Muscle layer of colon (tissue), 2 donors: Measurements from ENCODE around the gene CLEC16A.
"Not testable (repeated sequence)": the region's sequence is repeated elsewhere in the genome, so short reads cannot be mapped to it uniquely, and the experiment has no call there.

Experiments
- H3K27ac ChIP-seq: one replicate; pipeline ENCODE4 v1.7.0; 2013; ENCODE audit warnings: low read depth, mild to moderate bottlenecking, low read length, moderate library complexity
- H3K27me3 ChIP-seq, 2 donors: one replicate each; pipeline ENCODE4 v1.7.0; 2013; ENCODE audit warnings: low read length in 2 of 2, mild to moderate bottlenecking in 2 of 2; ENCODE audit not compliant: insufficient read depth in 2 of 2, control insufficient read depth in 1 of 2
- H3K36me3 ChIP-seq: one replicate; pipeline ENCODE4 v1.7.0; 2013; ENCODE audit warnings: mild to moderate bottlenecking, low read length; ENCODE audit not compliant: insufficient read depth
- H3K4me1 ChIP-seq: one replicate; pipeline ENCODE4 v1.7.0; 2013; ENCODE audit warnings: mild to moderate bottlenecking, low read length; ENCODE audit not compliant: insufficient read depth
- H3K4me3 ChIP-seq, 2 donors: one replicate each; pipeline ENCODE4 v1.7.0; 2013; ENCODE audit warnings: low read length in 2 of 2, low read depth in 1 of 2, mild to moderate bottlenecking in 1 of 2, moderate library complexity in 1 of 2
- H3K9ac ChIP-seq: one replicate; pipeline ENCODE4 v1.7.0; 2013; ENCODE audit warnings: low read length
- H3K9me3 ChIP-seq: one replicate; pipeline ENCODE4 v1.7.0; 2013; ENCODE audit warnings: mild to moderate bottlenecking, low read length
- donor health status: abdominal sarcoma.
- donor health status: Adenocarcinoma of cecum.

Gene CLEC16A

DNA sequence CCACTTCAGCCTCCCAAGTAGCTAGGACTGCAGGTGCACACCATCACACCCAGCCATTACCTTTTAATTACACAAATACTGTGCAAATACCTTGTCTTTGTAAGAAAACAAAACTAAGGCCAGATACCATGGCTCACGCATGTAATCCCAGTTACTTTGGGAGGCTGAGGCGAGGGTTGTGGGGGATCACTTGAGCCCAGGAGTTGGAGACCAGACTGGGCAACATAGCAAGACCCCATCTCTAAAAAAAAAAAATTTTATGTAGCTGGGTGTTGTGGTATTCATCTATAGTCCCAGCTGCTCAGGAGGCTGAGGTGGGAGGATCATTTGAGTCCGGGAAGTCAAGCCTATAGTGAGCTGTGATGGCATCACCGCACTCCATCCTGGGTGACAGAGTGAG lies 151.6 kb downstream of the CLEC16A start:
- peaks cover 45% of the 10 kb centered on the region for H3K4me1 ChIP-seq
- no peaks in the 10 kb centered on the region for H3K9me3 ChIP-seq
- no peak overlapping the region for H3K9ac ChIP-seq
- no peak overlapping the region for H3K4me3 ChIP-seq
- no peaks in the 10 kb centered on the region for H3K27me3 ChIP-seq
- H3K27ac ChIP-seq: no peak overlapping the region
- H3K36me3 ChIP-seq: no peaks in the 10 kb centered on the region

- H3K36me3 ChIP-seq: no peaks in the 10 kb centered on the region
- no peaks in the 10 kb centered on the region for H3K27me3 ChIP-seq
- no peak overlapping the region for H3K27ac ChIP-seq
- H3K9ac ChIP-seq: no peak overlapping the region
- H3K4me3 ChIP-seq: no peak overlapping the region
- H3K4me1 ChIP-seq: peaks cover 51% of the 10 kb centered on the region
- H3K9me3 ChIP-seq: no peaks in the 10 kb centered on the region
Observed at GRCh38 chr16:11097094-11097786, 152.9 kb downstream of the CLEC16A start.

DNA sequence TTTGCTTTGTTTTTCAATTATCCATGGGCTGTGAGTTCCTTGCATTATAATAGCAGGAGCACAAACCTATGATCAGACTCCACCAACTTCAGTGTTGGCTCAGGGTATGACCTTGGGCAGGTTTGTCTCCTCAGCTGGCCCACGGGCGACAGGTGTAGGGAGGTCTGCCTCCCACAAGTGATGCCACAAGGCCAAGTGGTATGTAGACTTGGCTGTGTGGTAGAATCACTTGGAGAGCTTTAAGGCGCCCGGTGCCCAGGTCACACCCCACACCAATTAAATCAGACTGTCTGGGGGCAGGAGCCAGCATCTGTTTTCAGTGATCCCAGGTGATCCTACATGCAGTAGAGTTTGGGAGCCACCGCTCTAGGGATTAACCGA lies 153.4 kb downstream of the CLEC16A start:
- no peak overlapping the region for H3K27ac ChIP-seq
- H3K27me3 ChIP-seq: no peaks in the 10 kb centered on the region
- H3K4me3 ChIP-seq: no peak overlapping the region
- no peaks in the 10 kb centered on the region for H3K9me3 ChIP-seq
- H3K4me1 ChIP-seq: peaks cover 51% of the 10 kb centered on the region
- no peaks in the 10 kb centered on the region for H3K36me3 ChIP-seq
- H3K9ac ChIP-seq: no peak overlapping the region

- H3K9me3 ChIP-seq: no peaks in the 10 kb centered on the region
- H3K27me3 ChIP-seq: no peaks in the 10 kb centered on the region
- H3K4me3 ChIP-seq: no peak overlapping the region
- H3K4me1 ChIP-seq: peaks cover 48% of the 10 kb centered on the region
- no peak overlapping the region for H3K9ac ChIP-seq
- H3K36me3 ChIP-seq: no peaks in the 10 kb centered on the region
- peak overlapping the region; percentile 22 for H3K27ac ChIP-seq
Observed at GRCh38 chr16:11098601-11099390, 154.4 kb downstream of the CLEC16A start.

- no peak overlapping the region for H3K27ac ChIP-seq
Observed at GRCh38 chr16:11099672-11100205, 155.4 kb downstream of the CLEC16A start.

GRCh38 chr16:11100239-11100750 lies 155.9 kb downstream of the CLEC16A start:
- Histone ChIP-seq H3K27ac (peak overlapping the region; percentile 77), H3K4me1 (peaks cover 37% of the 10 kb centered on the region)

More at GRCh38 chr16:11099672-11100205, 155.4 kb downstream of the CLEC16A start:
- no peaks in the 10 kb centered on the region for H3K27me3 ChIP-seq
- H3K36me3 ChIP-seq: no peaks in the 10 kb centered on the region
- H3K9ac ChIP-seq: peak overlapping the region; percentile 51
- peaks cover 38% of the 10 kb centered on the region for H3K4me1 ChIP-seq
- H3K4me3 ChIP-seq: no peak overlapping the region
- no peaks in the 10 kb centered on the region for H3K9me3 ChIP-seq

DNA sequence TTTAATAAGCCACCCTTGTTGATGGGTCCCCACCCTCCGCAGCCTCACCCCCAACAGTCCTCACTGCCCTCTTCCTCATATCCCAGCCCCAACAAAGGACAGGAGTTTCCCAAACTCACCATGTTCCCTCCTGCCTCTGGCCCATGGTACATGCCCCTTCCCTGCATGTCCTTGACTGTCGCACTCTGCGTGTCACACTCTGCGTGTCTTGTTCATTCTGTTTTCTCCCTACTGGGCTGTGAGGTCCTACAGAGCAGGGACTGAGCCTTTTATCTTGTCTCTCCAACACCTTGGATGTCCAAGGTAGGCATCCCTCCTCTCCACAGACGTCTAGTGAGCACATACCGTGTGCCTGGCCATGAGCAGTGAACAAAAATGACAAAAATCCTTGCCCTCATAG lies 156.9 kb downstream of the CLEC16A start:
- Histone ChIP-seq H3K9ac (no peak overlapping the region), H3K27me3 (no peaks in the 10 kb centered on the region), H3K27ac (peak overlapping the region; percentile 77), H3K36me3 (no peaks in the 10 kb centered on the region), H3K9me3 (no peaks in the 10 kb centered on the region), H3K4me3 (no peak overlapping the region), H3K4me1 (peaks cover 38% of the 10 kb centered on the region)

More at GRCh38 chr16:11100239-11100750, 155.9 kb downstream of the CLEC16A start:
- no peaks in the 10 kb centered on the region for H3K9me3 ChIP-seq
- no peaks in the 10 kb centered on the region for H3K36me3 ChIP-seq
- no peaks in the 10 kb centered on the region for H3K27me3 ChIP-seq
- no peak overlapping the region for H3K9ac ChIP-seq
- H3K4me3 ChIP-seq: no peak overlapping the region

DNA sequence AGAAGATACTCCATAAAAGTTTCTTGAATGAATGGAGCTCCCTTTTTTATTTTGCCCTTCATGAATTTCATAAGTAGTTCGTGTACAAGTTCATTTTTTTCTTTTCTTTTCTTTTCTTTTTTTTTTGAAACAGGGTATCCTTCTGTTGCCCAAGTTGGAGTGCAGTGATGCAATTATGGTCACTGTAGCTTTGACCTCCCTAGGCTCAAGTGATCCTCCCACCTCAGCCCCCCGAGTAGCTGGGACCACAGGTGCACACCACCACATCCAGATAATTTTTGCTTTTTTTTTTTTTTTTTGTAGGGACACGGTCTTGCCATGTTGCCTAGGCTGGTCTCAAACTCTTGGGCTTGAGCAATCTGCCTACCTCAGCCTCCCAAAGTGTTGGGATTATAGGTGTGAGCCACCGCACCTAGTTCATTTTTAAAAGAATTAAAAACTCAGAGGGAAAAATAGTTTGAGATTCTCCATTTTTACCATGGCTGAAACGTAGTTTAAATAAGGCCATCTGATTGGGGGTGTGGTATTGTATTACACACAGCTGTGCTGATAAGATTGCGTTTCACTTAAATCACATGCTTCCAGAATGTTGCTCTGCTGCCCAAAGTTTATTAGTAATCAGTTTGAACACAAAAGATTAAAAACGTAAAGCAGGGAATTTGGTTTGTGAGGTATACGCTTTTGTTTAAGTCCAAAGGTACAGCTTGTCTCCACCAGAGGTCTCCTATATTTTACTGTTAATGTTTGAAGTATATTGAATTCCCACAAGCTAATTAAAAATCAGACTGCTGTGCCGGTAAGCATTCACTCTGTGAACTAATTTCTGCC lies 157.5 kb downstream of the CLEC16A start:
- H3K4me3 ChIP-seq: no peak overlapping the region
- no peaks in the 10 kb centered on the region for H3K36me3 ChIP-seq
- H3K27me3 ChIP-seq: no peaks in the 10 kb centered on the region
- H3K9me3 ChIP-seq: no peaks in the 10 kb centered on the region
- peak overlapping the region; percentile 77 for H3K27ac ChIP-seq
- H3K4me1 ChIP-seq: peaks cover 43% of the 10 kb centered on the region
- H3K9ac ChIP-seq: no peak overlapping the region

DNA sequence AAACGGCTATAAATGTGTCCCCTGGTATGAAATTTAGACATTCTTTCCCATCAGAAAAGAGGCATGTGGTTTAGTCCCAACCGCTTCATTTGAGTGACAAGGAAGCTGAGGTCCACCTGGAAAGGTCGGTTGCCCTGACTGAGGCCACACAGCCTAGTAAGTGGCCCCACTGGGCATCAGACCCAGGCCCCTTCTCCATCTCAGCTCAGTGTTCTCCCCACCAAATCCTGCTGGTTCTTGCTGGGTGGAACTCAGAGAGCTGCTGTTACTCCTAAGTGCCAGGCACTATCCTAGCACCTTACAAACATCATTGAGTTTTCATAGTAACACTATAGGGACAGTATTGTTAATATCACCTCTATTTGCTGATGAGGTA lies 158.1 kb downstream of the CLEC16A start:
- Histone ChIP-seq H3K9me3 (no peaks in the 10 kb centered on the region), H3K36me3 (no peaks in the 10 kb centered on the region), H3K27ac (no peak overlapping the region), H3K9ac (no peak overlapping the region), H3K4me3 (no peak overlapping the region), H3K4me1 (peaks cover 47% of the 10 kb centered on the region), H3K27me3 (no peaks in the 10 kb centered on the region)

DNA sequence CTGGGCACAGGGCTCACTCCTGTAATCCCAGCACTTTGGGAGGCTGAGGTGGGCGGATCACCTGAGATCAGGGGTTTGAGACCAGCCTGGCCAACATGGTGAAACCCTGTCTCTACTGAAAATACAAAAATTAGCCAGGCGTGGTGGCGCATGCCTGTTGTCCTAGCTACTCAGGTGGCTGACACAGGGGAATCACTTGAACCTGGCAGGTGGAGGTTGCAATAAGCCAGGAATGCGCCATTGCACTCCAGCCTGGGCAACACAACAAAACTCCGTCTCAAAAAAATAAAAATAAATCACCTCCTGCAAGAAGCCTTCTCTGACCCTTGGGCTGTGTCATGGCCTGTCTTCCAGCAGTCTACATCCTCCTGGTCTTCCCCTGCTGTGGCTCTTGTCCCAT lies 158.9 kb downstream of the CLEC16A start:
- H3K27me3 ChIP-seq, H3K9me3 ChIP-seq, H3K4me3 ChIP-seq, H3K36me3 ChIP-seq, H3K9ac ChIP-seq, H3K27ac ChIP-seq: not testable (repeated sequence)
- peaks cover 52% of the 10 kb centered on the region for H3K4me1 ChIP-seq
